ENCODE measurements around the gene RARS1.

Gene RARS1

GRCh38 chr5:168549554-168549953 lies 63.3 kb downstream of the RARS1 start:
- in situ Hi-C loops (cut with MboI; ENCODE audit: low pct_unique_long_range_greater_than_20kb, low sequenced_read_pairs, unreplicated experiment), result no loop called here
- TF ChIP-seq, protein P1, sequence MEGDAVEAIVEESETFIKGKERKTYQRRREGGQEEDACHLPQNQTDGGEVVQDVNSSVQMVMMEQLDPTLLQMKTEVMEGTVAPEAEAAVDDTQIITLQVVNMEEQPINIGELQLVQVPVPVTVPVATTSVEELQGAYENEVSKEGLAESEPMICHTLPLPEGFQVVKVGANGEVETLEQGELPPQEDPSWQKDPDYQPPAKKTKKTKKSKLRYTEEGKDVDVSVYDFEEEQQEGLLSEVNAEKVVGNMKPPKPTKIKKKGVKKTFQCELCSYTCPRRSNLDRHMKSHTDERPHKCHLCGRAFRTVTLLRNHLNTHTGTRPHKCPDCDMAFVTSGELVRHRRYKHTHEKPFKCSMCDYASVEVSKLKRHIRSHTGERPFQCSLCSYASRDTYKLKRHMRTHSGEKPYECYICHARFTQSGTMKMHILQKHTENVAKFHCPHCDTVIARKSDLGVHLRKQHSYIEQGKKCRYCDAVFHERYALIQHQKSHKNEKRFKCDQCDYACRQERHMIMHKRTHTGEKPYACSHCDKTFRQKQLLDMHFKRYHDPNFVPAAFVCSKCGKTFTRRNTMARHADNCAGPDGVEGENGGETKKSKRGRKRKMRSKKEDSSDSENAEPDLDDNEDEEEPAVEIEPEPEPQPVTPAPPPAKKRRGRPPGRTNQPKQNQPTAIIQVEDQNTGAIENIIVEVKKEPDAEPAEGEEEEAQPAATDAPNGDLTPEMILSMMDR (IDR thresholded peaks at IDR 0.05; ENCODE audit: extremely low read depth, insufficient read depth, missing control alignments), result no peak
- no peak for DNase-seq (ENCODE audit: low spot score)

GRCh38 chr5:168550656-168551055 lies 64.4 kb downstream of the RARS1 start:
- TF ChIP-seq, protein P1 (IDR thresholded peaks at IDR 0.05; ENCODE audit: extremely low read depth, insufficient read depth, missing control alignments), result no peak
- no peak for DNase-seq (ENCODE audit: low spot score)
- in situ Hi-C loops (cut with MboI; ENCODE audit: low pct_unique_long_range_greater_than_20kb, low sequenced_read_pairs, unreplicated experiment), result no loop called here

DNA sequence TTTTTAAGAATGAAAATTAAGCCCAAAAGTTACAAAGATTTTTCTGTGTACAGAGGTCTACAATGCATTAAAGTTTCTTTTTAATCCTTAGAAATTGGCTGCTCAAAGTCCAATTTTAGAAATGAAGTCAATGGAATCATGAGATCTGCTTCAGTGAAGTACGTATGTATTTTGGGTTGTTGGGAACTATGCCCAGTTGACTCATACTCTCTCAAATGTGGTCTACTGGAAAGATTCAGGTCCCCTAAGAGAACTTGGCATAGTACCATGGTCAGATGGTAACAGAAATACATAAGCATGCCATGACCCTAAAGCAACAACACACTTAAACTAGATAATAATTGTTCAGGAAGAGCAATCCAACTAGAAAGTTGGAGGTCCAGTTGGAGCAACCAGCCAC lies 65.9 kb downstream of the RARS1 start:
- TF ChIP-seq, protein P1 (IDR thresholded peaks at IDR 0.05; ENCODE audit: extremely low read depth, insufficient read depth, missing control alignments), result no peak
- DNase-seq (ENCODE audit: low spot score), result no peak
- in situ Hi-C loops (cut with MboI; ENCODE audit: low pct_unique_long_range_greater_than_20kb, low sequenced_read_pairs, unreplicated experiment), result no loop called here

GRCh38 chr5:168553377-168554130 lies 67.3 kb downstream of the RARS1 start:
- in situ Hi-C loops (cut with MboI; ENCODE audit: low pct_unique_long_range_greater_than_20kb, low sequenced_read_pairs, unreplicated experiment), result no loop called here
- no peak for DNase-seq (ENCODE audit: low spot score)
- TF ChIP-seq, protein P1 (IDR thresholded peaks at IDR 0.05; ENCODE audit: extremely low read depth, insufficient read depth, missing control alignments), result no peak

DNA sequence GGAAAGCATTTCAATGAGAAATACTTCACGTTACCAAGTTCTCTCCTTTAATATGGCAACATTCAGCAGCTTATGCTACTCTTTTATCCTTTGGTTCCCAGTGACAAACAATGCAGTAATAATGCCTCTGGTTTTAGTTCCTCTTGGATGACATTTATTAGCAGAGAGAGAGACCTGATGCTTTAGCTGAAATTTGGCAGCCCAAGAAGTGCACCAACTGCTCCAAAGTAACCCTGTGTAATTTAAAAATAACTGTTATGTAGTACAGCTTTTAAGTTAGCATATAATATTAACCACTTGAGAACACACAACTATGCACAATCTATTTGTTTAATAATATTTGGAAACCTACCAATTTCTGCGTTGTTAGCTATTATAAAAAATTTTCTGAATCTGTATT lies 71.1 kb downstream of the RARS1 start:
- no peak for DNase-seq (ENCODE audit: low spot score)
- in situ Hi-C loops (cut with MboI; ENCODE audit: low pct_unique_long_range_greater_than_20kb, low sequenced_read_pairs, unreplicated experiment), result no loop called here
- TF ChIP-seq, protein P1 (IDR thresholded peaks at IDR 0.05; ENCODE audit: extremely low read depth, insufficient read depth, missing control alignments), result no peak

DNA sequence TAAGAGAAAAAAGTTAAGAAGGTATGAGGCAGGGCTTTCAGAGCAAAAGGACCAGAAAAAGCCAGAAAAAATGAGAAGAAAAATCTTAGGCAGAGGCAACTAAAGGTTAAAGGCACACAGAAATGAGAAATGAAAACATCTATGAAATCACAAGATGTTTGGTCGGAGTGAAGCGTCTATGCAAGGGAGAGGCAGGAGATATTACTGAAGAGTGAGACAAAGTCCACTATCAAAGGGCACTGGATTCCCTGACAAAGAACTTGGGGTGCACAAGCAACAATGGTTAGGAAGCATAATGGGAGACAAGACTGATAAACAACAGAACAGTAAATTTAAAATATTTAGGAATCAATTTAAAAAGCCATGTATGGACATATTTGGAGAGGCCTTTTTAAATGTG lies 76.0 kb downstream of the RARS1 start:
- in situ Hi-C loops (cut with MboI; ENCODE audit: low pct_unique_long_range_greater_than_20kb, low sequenced_read_pairs, unreplicated experiment), result no loop called here
- DNase-seq (ENCODE audit: low spot score), result no peak
- TF ChIP-seq, protein P1 (IDR thresholded peaks at IDR 0.05; ENCODE audit: extremely low read depth, insufficient read depth, missing control alignments), result no peak
